ENCODE measurements around the gene CFAP100.

Gene CFAP100

DNA sequence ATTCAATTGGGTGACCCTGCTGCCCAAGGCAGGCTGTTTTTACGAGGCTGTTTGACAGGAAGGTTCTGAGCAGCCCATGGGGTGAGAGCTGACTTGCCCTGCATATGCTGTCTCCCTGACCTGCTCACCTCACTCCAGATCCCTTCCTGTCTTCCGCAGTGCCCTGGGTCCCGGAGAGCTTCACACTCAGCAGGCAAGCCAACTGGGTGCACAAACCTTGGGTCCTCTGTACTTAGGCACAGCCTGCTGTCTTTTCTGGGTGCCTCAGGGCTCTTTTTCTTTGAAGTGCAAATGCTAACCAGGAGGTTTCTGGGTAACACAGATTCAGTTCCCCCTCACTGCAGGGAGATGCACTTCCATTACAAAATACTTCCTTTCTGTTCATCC lies 48.1 kb downstream of the CFAP100 start:
- no peak for DNase-seq (ENCODE audit: low spot score)

DNA sequence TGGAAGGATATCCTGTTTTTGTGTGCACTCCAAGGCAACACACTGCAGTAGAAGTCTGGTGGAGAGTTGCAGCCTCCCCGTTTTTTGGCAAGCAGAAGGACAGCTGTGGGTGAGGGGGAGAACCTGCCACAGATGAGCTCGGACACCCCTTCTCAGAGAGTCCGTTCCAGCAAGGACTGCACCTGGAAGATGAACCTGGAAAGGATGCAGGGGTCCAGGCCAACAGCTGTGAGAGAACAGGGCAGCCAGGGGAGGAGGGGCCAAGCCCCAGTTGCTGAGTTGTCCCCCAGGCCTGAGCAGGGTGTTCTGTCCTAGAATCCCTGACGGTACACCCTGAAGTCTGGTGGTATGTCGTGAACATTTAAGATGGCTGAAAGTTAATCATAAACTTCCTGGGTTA lies 50.8 kb downstream of the CFAP100 start:
- DNase-seq (ENCODE audit: low spot score) = no peak

DNA sequence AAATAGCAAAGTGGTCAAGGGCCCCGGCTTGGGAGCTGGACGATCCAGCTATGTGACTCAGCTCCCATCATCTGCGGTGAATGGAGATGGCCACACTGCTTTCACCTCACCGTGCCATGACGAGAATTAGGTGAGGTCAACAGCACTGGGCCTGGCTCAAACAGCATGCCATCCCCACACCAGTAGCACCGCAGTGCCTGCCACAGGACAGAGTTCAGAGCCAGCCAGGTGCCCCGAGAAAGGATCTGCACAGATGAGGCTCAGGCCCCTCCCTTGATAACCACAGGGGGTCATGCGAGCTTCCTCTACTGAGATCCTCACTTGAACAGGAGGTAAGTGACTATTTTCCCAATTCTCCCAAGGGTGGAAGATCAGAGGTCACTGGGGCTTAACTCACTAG lies 51.6 kb downstream of the CFAP100 start:
- no peak for DNase-seq (ENCODE audit: low spot score)

DNA sequence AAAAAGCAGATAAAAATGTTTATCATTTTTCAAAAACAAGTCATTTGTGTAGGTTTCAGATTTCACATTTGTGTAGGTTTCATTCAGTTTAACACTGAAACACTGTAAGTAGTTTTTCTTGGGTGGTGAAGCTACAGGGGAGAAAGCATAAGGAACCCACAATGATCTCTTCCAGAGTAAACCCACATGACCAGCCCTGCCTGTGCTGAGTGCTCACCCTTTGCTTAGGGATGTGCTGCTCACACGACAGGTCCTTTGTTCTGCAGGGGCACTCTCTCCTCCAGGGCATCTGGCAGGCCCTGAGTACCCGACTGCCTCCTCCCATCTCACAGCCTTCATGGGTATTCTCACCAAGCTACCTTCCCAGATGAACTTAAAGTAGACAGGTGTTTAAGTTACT lies 52.1 kb downstream of the CFAP100 start:
- DNase-seq (ENCODE audit: low spot score) = no peak

DNA sequence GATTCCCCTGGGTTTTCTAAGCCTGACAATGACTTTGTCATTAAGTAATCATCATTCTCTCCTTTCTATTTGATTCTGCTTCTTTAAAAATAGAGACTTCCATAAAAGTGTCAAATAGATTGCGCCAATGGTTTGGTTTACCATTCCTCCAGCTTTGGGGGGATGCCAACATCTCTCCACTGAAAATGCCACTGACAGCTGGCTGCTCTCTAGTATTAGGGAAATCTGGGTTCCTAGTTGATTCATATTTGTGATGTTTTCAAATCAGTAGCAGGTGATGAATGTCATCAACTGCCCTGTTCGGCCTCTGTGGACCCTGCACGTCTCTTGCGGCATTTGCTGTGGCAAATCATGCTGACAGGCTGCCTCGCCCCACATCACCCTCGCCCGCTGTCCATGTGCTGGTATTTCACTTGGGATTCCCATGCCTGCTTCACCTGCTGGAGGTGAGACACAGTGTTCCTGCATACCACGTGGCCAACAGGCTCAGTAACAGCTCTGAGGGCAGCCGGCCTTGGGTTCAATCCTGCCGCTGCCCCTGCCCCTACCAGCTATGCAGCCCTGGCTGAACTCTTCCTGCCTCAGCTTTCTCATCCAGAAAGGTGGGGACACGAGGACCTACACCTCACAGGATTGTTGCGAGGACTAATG lies 52.9 kb downstream of the CFAP100 start:
- DNase-seq (ENCODE audit: low spot score) = no peak

DNA sequence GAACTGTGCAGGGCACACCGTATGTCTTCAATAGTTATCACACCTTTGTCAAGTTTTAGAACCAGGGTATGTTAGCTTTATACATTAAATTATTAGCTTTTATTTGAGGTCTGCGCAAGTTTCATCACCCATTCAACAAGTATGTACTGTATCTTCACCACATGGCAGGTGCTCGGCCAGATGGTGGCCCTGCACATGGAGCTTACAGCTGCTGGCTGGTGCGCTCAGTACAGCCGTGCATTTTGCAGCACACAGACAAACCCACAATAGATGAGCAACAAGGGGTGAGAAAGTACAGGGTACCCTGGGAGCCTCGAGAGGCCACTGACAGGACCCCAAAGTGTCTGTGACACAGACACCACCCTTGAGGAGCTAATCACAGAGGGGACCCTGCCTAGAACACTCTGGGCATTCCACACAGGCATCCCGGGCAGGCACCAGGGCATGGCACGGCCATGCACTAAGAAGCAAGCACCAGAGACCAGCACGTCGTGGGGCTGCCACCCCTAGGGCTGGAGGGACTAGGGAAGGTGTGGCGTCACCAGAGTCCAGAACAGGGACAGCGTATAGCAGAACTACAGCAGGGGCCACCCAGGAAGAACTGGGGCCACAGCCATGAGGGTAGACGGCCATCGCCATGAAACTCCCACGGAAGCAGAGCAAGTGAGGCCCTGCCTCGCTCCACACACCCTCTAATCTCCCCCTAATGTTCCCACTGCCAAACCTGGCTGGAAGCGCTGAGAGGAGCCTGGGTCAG lies 53.6 kb downstream of the CFAP100 start:
- DNase-seq (ENCODE audit: low spot score) = no peak

DNA sequence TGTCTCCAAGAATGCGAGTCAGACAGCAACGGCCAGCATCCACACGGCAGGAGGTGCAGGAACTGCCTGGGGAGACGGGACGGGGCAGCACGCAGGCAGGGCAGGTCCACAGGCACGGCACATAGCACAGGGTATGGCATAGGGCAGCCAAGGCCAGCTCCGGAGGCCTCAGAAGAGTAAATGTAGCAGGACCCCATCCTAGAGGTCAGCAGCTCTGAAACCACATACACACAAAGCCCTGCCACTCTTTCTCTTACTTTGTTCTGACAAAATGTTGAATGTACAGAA lies 54.1 kb downstream of the CFAP100 start:
- DNase-seq (ENCODE audit: low spot score) = no peak

DNA sequence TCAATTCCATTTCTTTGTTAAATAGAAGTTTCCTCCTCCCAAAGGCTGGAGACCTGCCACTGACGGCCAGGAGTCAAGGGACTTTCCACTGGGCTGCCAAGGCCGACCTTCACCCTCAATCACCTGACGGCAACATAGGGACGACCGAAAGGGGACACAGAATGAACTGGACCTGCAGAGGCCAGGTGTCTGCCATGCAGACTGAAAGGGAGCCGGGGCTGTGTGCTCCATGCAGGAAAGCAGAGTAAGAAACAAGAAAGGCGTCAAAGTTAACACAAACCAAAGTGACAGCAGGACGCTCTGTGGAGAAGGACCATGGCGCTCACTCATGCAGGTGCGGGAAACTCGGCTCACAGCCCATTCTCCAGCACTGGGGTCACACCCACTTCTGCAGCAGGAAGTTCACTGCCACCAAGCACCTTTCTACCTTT lies 54.9 kb downstream of the CFAP100 start:
- DNase-seq (ENCODE audit: low spot score) = no peak

DNA sequence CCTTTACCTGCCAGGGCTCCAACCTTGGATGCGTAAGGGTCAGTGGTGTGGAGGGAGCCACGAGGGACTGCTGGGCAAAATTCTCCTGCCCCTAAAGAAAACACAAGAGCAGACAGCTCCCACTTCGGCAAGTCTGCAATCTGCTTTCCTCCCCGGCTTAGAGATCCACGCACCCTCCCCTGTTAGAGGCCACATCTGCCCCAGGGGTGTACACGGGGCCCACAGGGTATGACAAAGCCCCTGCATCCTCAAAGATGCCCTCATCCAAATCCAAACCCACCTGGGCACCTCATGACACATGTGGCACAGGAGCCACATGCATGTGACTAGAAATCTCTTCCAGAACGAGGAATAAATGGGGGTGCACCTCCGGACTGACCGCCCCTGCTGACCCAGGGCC lies 55.5 kb downstream of the CFAP100 start:
- no peak for DNase-seq (ENCODE audit: low spot score)

DNA sequence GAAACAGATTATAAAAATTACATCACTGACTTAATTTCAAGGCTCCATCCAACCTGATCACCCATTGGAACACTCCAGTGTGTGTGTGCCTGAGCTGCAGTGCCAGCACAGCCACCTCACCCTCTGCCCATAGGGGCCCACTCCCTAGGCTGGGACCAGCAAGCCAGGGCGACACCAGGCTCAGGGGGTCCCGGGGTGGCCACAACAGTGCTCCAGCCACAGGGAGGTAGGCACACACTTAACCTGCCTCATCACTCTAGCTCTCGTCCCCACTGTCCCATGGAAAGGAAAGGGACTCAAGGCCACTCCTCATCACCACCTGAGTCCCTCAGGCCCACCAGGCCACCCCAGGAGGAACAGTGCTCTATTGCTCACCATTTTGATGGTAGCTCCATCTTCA lies 56.0 kb downstream of the CFAP100 start:
- DNase-seq (ENCODE audit: low spot score) = no peak

DNA sequence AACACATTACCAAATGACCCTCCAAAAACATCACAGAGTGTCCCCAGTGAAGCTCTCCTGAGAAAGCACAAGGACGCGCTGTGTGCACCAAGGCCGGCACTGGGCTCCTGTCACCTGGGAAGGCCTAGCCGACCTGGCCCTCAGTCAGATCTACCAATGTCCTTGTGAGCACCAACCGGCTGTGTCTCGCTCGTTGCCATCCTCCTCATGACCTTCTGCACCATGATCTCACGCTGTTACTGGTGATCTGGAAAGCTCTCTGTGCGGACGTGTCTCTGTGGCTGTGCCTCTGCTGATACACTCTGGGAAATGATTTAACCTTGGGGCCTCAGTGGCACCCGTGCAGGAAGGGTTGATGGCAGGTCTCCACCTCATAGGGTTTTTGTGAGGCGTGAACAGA lies 56.8 kb downstream of the CFAP100 start:
- no peak for DNase-seq (ENCODE audit: low spot score)

DNA sequence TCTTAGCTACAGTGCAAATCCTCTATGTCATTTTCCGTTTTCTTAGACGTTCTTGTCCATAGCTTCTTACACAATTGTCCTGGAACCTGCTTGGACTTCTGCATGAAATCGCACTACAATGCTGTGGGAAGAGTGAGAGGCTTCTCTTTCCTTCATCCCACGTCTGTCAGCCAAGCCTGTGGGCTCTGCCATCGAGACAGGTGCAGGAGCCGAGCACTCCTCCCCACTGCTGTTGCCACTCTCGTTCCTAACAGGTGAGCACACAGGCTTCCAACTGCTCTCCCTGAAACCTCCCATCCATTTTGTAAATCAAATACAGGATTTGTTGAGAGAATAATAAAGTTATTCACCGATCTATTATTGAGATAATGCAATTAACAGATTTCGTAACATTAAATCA lies 57.5 kb downstream of the CFAP100 start:
- no peak for DNase-seq (ENCODE audit: low spot score)

DNA sequence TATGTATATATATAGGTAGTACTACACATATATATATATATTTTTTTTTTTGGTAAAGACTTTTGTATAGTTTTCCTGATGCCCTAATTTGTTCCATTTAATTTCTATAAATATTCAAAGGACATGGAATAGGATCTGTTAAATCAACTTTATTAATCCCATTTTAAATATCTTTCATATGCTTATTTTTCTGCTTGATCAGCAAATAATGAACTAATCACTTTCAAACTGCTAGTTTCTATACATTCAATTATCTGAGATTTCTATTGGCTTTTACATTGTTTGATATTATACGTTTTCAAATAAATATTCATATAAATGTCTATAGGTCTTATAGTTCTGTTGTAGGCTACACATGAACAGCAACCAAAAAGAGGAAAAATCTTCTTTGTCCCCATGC lies 59.3 kb downstream of the CFAP100 start:
- DNase-seq (ENCODE audit: low spot score) = no peak

DNA sequence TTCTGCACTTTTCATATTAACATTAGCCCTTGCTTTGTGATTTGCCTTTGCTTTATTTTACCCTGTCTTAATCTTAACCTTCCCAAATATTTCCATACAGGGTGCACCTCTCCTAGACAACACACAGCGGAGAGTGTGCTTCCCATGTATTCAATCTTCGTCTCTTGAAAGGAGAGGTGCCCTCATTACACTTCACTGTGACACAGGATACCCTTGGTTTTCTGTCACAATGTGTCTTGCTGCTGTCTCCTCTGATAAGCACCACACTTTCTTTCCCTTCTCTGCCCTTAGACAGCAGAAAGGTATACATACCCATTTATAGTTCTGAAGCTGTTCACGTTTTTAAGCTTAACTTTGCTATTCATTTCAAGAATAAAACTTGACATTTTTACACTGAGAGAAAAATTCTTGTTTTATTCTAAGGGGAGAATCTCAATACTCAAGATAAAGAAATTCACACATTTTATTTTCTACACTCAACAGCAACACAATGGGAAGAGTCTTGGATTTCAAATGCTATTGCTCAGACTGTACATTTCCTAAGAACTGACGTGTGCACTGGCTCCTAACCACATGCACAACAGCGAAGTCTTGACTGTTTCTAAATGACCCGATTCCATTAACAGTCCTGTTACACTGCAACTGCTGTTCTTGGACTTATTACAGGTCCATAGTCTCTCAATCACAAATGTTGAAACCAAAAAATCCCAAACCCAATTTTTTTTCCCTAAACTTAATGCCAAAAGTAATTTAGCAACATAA lies 59.9 kb downstream of the CFAP100 start:
- DNase-seq (ENCODE audit: low spot score) = no peak

DNA sequence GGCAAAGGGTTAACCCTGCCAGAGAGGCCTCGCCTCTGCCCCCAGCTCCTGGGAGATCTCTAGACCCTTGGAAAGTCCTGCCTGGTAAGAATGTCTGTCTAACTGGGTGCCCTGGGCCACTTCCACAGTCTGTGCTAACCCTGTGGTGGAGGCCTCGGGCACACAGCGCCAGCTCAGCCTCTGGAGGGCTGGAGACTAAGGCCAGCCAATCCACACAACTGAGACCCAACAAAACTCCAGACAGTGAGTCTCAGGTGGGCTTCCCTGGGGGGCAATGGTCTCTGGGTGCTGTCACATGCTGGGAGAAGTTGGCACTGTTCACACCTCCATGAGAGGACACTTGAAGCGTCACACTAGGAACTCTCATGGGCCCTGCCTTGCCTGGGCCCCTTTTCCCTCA lies 61.5 kb downstream of the CFAP100 start:
- no peak for DNase-seq (ENCODE audit: low spot score)

DNA sequence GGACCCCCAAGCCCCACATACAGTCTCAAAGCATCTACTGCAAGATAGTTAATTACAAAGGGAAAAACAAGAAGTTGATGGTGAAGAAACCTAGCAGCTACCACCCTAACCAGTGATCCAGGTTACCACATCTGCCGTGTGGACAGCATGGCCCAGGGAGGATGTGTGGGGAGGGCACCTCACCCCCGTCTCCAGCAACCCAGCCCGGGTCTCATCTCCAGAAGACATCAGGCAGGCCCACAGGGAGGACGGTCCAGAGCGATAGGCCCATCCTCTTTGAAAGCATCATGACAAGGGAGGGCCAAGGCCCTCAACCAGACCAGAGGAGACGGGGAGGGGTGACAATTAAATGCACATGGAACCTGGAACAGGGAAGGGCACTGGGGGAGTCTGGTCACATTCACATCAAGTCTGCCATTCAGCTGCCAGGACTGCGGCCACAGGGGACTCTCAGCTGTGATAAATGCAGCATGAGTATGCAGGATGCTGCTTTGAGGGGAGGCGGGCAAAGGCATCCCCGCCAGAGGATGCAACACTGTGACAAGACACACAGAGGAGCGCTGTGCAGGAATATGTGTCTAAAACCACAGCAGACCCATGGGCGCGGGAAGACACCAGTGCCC lies 62.2 kb downstream of the CFAP100 start:
- no peak for DNase-seq (ENCODE audit: low spot score)

DNA sequence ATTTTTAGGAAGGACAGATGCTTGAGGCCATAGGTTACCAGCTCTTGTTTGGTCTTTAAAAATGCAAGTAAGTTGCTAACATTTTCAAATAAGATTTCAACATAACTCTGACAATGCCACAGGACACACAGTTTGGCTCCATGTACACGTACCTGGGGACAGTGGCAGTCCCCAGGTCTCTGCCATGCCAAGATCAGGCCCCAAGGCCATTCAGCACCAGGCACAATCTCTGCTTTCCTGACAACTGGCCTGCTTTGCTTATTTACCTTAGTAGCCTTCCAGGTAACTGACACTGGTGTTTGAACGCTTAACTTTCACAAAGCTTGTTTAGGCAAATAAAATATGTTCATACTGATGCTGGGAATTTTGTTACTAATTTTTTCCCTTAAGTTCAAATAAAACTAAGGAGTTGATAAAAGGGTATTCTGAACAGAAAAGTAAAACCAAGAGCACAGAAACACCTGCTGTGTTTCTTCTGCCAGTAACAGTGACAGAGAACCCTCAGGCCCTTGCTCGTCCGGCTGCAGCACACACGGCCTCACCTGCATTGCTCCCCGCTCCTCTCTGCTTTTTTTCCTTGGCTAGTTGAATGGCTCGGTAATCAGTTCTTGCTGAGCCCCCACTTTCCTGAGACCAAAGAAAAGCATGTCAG lies 64.5 kb downstream of the CFAP100 start:
- DNase-seq (ENCODE audit: low spot score) = no peak

DNA sequence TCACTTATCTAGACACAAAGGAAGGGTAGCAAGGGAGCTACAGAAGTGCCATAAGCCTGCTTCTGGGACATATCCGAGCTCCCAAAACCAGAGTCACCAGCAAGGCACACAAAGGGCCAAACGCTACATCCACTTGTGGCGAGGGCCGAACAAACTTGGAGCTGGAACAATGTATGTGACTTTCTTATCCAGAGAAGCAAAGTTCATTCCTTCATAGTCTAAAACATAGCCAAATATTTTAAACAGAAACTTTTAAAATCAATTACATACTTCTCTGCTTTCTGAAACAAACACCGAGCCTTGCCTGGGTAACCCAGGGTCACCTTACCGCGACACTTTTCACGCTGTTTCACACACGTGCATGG lies 65.0 kb downstream of the CFAP100 start:
- DNase-seq (ENCODE audit: low spot score) = no peak

DNA sequence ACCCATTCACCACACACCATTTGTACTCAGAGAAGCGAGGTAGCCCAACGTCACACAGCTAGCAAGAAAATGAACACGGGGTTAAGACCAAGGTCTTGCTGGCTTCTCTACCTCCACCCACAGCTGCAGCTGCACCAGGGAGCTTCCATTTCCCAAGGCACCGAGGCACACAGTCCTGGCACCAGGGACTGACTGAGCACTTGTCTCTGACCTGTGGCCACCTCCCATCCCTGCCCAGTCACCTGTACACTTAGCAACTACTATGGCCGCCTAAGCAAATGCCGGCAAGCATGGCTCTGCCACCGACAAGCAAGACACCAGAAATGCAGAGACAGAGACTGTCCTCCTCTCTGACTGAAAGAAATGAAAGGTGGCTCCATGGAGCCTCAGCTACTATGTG lies 65.7 kb downstream of the CFAP100 start:
- DNase-seq (ENCODE audit: low spot score) = no peak

DNA sequence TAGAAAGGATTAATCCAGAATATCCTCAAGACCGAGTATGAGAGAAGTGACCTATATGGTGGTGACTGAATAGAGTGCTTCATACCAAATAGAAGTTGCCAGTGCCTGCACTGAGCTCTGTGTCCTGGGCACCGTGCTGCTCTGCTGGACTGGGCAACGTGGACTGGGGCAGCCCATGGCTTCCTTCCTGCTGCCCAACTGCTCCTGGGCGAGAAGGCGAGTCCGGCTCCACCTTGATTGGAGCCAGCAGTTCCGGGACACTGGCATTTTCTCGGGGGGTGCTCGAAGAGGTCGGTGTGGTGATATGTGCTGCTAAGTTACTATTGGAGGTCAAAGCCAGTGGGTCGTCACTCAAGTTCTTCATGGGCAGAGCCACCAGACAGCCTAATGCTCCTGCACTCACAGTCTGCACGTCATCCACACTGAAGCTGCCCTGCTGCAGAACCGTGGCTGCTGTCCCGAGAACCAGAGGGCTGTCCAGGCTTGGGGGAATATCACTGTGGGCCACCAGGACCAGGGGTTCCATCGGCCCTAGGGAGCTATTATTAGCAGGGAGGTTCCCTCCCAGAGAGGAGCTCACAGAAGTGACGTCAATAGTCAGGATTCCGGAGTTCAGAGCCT lies 66.9 kb downstream of the CFAP100 start:
- DNase-seq (ENCODE audit: low spot score) = no peak

DNA sequence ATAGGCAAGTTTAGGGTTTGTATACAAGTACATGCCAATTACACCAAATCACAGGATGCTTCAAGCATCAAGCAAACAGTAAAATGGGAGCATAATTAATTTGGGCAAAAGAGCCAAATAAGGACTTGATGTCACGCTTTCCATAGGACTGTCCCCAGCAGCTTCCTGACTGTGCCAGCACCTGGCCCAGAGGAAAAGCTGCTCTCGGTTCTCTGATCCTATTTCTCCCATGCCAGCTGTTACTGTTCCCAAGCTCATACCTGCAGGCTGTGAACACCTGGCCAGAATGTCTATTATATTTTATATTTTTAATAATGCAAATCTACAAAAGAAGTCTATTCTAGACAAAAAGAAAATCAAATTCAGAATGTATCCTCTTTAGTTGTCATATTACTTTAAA lies 68.8 kb downstream of the CFAP100 start:
- DNase-seq (ENCODE audit: low spot score) = no peak

DNA sequence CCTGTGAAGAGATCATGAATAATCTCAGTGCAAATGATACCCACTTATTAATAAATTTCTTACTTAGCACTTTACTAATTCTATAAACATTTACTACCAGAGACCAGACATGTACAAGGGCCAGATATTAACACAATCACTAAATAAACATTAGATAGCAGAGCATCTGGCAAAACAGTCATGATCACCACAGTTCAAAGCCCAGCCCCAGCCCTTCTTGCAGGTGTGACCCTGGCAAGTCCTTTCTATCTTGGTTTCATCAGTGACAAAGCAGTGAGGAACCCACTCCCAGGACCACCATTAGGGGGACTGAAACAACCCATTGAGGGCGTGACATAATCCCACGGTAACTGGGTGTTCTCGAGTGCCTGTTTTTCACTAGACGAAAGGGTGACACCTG lies 69.4 kb downstream of the CFAP100 start:
- no peak for DNase-seq (ENCODE audit: low spot score)
